Activated naive CD4-positive, alpha-beta T cell treated with anti-CD3 and anti-CD28 coated beads, Interleukin-2, amount 50 U/mL, for 24 hours (primary cell): ENCODE results near the gene SGMS2.
A peak's percentile ranks its signal among the peaks of the same experiment; 100 is the strongest.

Source experiments
- H3K27ac Mint-ChIP-seq: one replicate; pipeline ENCODE4 v1.8.0; 2021; ENCODE audit warnings: mild to moderate bottlenecking, mixed read lengths
- H3K27me3 Mint-ChIP-seq: one replicate; pipeline ENCODE4 v1.8.0; 2021; ENCODE audit warnings: mixed read lengths
- H3K36me3 Mint-ChIP-seq: one replicate; pipeline ENCODE4 v1.8.0; 2021; ENCODE audit warnings: mixed read lengths
- H3K4me1 Mint-ChIP-seq: one replicate; pipeline ENCODE4 v1.8.0; 2021; ENCODE audit warnings: mixed read lengths
- H3K4me3 Mint-ChIP-seq: one replicate; pipeline ENCODE4 v1.8.0; 2021; ENCODE audit warnings: mild to moderate bottlenecking, mixed read lengths
- H3K9me3 Mint-ChIP-seq: one replicate; pipeline ENCODE4 v1.8.0; 2021; ENCODE audit warnings: mixed read lengths

The SGMS2 gene

DNA sequence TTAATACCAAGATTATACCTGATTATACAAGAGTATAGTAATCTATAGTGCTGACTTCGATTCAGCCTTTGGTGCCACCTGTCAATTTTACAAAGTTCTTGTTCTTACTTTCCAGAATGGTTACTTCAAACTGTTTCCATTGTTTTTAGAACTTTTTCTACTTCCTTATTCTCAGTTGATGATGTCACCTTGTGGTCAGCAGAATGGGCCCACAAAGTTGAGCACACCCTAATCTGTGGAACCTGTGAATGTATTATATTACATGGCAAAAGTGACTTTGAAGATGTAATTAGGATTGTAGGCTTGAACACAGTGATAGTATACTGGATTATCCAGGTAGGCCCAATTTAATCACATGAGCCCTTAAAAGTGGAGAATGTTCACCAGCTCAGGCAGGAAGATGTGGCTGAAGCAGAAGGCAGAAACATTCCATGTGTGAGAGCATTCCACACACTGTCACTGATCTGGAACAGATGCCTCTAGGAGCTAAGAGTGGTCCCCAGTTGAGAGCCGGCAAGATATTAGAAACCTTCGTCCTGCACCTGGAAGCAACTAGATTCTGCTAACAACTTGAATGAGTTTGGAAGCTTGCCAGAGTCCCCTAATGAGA is 6.3 kb upstream of the SGMS2 start:
- Mint-ChIP-seq H3K36me3 (no peaks in the 10 kb centered on the region), H3K27me3 (peaks cover 8% of the 10 kb centered on the region), H3K4me1 (no peaks in the 10 kb centered on the region), H3K27ac (no peak overlapping the region), H3K4me3 (no peak overlapping the region), H3K9me3 (no peaks in the 10 kb centered on the region)

DNA sequence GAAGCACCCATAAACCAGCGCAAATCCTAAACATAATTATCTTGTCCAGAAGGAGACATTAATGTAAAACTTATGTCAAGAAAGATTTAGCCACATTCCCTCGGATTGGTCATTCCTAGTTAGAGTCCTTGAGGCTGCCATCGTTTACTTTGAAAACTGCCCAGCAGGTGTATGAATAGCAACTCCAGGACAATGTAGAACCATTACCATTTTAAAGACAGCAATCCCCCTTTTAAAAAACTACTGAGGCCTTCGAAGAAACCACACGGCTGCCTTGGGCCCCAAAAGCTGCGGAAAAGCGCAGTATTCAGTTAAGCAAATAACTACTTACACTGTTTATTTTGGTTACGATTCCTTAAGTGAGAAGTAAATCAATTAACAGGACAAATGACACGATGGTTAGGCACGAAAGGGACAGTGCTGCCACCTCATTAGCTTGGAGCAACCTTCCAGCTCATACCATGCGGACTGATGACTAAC is 822 bp upstream of the SGMS2 start:
- Mint-ChIP-seq H3K27me3 (peaks cover 38% of the 10 kb centered on the region), H3K9me3 (no peaks in the 10 kb centered on the region), H3K27ac (no peak overlapping the region), H3K4me3 (peak overlapping the region; percentile 85), H3K36me3 (no peaks in the 10 kb centered on the region), H3K4me1 (peaks cover 12% of the 10 kb centered on the region)

DNA sequence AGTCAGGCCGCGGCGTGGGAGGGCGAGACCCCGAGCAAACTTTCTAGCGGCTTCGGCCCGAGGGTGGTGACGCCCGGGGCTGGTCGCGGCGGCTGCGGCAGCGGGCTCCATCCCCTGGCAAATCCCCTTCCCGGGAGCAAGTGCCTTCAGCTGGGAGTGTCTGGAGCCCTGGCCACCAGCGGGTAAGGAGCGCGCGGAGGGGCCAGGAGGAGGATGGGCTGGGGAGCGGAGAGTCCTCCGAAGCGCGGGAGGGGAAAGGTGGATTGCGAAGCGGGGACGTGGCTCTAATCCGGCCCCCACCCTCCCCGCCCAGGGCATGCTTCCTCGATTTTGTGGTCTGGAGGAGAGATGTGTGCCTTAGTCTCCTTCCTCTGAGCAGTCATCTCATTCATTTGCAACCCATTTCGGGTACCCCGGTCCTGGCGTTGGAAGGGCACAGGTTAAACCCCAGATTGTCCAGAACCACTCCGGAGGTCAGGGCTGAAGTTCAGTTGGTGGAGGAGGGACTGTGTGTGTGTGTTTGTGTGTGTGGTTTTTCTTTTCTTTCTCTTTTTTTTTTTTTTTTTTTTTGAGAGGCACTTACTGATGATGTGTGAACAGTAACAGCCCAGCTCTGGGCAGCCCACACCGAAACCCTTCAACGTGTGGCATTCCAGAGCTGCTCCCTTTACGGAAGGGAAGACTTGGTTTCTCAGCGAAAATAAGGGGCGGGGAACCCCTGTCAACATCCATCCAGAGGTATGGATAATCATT is 516 bp downstream of the SGMS2 start:
- Mint-ChIP-seq H3K27me3 (peaks cover 43% of the 10 kb centered on the region), H3K9me3 (no peaks in the 10 kb centered on the region), H3K36me3 (no peaks in the 10 kb centered on the region), H3K4me1 (peaks cover 12% of the 10 kb centered on the region), H3K4me3 (peak overlapping the region; percentile 72), H3K27ac (no peak overlapping the region)

DNA sequence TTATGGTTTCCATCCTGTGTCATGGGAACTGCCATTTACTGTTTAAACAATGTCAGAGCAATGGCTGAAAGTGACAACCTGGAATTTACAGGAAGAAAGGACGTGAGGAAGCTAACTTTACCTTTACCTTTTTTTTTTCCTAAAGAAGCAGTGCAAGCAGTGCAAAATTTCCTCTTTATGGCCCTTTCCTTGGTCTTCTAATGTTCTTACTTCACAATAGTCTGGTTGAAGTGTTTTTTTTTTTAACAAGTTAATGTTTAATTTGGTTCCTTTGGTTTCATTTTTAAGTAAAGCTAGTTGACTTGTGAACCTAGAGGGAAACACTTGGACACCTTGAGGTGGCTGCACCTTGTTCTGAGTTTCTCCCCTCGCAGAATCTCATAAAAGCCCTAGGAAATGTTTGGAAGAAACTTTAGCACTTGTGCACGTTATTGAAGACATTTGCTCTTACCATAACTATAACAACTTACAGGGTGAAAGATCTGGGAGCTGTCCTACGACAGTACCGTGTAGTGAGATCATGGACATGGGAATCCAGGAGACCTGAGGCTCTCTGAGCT is 1.8 kb downstream of the SGMS2 start:
- Mint-ChIP-seq H3K4me1 (peaks cover 12% of the 10 kb centered on the region), H3K4me3 (no peak overlapping the region), H3K9me3 (no peaks in the 10 kb centered on the region), H3K27ac (no peak overlapping the region), H3K27me3 (peaks cover 45% of the 10 kb centered on the region), H3K36me3 (no peaks in the 10 kb centered on the region)

DNA sequence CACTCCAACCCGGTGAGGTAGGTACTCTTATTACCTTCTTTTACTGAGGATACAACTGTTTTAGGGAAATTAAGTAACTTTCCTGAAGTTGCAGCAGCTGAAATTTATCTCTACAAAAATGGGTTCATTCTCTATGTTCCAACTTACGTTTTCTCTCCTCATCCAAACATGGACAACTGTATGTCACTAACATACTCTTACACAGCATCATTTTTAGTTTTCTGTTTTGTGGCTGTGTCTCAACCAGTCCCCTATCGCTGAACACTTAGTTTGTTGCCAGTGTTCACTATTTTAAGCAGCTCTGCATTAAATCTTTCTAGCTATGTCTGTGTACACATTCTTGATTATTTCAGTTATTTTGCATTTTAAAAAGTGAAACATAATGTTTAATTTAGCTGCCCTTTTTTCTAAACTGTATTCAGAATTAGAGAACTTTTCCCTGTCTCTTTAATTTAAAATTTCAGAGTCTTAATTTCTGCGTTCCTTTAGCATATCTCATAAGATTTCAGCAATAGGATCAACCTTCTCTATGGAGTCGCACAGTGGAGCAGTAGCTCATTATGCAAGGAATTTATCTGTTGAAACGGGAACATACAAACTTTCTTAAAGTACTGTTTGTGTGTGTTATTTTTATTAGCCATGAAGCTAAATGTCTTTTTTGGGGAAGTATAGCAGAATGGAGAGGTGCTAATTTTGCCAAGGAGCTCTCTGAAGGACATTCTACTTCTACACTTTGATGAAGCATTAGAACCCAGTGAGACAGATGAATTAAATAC is 3.8 kb downstream of the SGMS2 start:
- no peak overlapping the region for H3K4me3 Mint-ChIP-seq
- peaks cover 39% of the 10 kb centered on the region for H3K27me3 Mint-ChIP-seq
- H3K36me3 Mint-ChIP-seq = no peaks in the 10 kb centered on the region
- no peaks in the 10 kb centered on the region for H3K9me3 Mint-ChIP-seq
- peaks cover 12% of the 10 kb centered on the region for H3K4me1 Mint-ChIP-seq
- no peak overlapping the region for H3K27ac Mint-ChIP-seq

DNA sequence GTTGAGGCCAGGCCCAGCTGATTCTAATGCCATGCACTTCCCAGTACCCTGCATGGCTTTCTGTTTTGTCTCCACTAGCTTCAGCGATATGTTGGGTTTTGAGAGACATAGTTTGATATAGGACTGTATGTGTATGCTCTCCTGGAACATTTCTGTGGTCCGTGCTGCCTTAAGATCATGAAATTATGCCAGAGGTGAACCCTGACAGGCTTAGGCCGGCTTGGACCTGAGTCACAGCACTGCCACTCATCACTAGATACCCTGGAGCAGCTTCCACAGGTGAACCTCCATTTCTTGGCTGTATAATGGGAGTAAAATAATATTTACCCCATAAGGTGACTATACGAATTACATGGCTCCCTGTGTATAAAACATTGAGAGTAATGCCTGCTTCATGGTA is 6.4 kb downstream of the SGMS2 start:
- Mint-ChIP-seq H3K9me3 (no peaks in the 10 kb centered on the region), H3K27me3 (peaks cover 22% of the 10 kb centered on the region), H3K27ac (no peak overlapping the region), H3K36me3 (no peaks in the 10 kb centered on the region), H3K4me3 (no peak overlapping the region), H3K4me1 (no peaks in the 10 kb centered on the region)

DNA sequence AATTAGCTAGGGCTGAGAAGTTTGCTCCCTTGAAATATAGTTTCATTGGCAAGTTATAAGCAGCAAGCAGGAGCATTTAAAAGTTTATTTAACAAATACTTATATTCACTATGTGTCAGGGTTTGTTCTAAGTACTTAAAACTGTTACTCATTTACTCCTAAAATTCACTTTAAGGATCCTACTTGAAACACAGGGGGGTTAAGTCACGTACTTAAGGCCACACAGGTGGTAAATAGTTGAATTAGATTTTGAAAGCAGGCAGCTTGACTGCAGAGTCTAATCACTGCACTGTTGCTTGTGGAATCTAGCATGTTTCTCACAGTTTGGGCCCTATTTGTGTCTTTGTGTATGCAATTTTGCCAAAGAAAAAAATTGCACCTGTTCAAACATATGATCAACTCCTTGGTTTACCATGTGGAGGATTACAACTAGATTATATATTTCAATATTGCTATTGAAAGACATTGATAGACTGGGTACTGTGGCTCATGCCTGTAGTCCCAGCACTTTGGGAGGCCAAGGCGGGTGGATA is 7.6 kb downstream of the SGMS2 start:
- H3K36me3 Mint-ChIP-seq = no peaks in the 10 kb centered on the region
- no peak overlapping the region for H3K27ac Mint-ChIP-seq
- no peak overlapping the region for H3K4me3 Mint-ChIP-seq
- no peaks in the 10 kb centered on the region for H3K9me3 Mint-ChIP-seq
- H3K27me3 Mint-ChIP-seq = peaks cover 15% of the 10 kb centered on the region
- no peaks in the 10 kb centered on the region for H3K4me1 Mint-ChIP-seq

DNA sequence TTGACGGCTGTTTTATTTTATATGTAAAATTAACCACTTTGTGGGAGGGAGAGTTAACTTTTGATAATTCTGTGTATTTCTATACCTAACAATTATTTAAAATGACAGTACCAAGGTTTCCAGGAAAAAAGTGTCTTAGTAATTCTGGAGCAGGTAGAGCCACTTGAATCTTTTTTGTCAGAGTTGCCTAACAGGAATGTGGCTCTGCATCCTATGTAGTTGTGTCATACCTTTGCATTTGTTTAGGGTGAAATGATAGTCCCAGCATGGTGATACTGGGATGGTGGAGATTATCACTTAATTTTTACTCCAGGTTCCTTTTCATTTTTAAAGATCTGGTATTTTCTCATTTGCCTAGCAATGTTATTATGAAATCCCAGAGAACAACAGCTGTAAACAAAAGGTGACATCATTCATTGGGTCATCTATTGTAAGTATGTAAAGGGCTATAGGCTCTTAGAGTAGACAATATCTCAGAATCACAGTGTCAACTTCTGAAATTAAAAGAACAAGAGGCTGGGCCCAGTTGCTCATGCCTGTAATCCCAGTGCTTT is 9.6 kb downstream of the SGMS2 start:
- Mint-ChIP-seq H3K4me1 (no peaks in the 10 kb centered on the region), H3K9me3 (no peaks in the 10 kb centered on the region), H3K27ac (no peak overlapping the region), H3K36me3 (no peaks in the 10 kb centered on the region), H3K27me3 (peaks cover 9% of the 10 kb centered on the region), H3K4me3 (no peak overlapping the region)

DNA sequence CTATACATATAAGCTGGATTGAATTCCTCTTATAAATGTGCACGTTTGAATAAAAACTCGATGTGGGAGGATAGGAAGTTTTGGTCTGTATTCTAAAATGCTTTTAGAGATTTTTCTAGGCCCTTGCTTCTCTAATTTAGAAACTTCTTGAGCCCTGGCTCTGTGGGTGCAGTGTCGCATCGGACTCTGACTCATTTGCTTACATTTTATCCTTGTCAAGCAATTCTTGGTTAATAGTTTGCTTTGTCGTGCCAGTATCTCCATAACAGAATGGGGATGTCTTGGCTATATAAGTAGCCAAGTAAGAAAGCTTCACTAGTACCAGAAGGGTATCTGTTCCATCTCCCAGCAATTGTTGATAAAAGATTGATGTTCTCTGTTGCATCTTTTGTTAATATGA is 10.7 kb downstream of the SGMS2 start:
- Mint-ChIP-seq H3K36me3 (no peaks in the 10 kb centered on the region), H3K27me3 (peaks cover 7% of the 10 kb centered on the region), H3K4me3 (no peak overlapping the region), H3K4me1 (no peaks in the 10 kb centered on the region), H3K9me3 (no peaks in the 10 kb centered on the region), H3K27ac (no peak overlapping the region)

DNA sequence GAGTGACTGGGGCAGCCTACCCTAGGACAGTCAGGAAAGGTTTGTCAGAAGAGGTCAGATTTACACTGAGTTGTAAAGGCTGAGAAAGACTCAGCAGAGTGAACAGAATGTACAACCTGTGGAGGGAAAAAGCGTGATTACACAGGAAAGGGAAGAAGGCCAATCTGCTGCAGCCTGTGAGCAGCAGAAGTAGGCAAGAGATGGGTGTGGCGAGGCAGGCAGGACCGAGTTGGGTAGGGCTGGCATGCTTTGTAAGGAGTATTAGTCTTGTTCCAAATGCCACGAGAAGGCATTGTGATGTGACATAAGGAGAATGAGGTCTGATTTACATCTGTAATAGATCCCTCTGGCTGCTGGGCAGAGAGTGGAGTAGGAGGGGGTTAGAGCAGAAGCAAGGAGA is 12.6 kb downstream of the SGMS2 start:
- Mint-ChIP-seq H3K27ac (no peak overlapping the region), H3K36me3 (no peaks in the 10 kb centered on the region)

DNA sequence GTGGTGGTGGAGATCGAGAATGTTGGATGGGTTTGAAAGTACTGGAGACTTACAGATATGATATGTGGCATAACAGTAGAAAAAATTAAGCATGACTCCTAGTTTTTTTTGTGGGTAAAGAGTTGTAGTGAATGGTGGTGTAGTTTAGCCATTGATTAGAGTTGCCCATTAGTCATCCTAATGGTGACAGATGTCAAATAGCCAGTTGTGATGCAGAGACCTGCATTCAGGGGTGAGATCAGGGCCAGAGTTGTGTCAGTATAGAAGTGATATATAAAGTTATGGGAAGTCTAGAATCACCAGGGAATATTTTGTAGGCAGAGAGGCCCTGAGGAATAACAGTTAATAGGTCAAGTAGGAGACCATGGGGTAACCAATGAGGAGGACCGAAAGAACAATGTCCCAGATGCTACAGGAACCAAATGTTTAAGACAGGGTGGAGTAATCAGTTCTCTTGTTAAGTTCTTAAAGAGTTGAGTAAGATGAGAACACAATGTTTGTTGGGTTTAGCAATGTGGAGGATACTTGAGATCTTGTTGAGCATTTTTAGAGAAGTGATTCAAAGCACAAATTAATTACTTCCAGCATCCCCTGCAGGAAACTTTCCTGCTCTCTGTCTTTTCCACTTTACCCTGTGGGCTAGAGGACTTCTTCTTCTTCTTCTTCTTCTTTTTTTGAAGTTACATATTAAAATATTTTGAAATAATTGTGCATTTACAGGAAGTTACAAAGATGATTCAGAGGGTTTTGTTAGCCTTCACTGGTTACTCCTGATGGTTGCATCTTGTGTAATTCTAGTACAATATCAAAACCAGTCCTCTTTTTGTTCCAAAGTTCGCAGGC is 13.3 kb downstream of the SGMS2 start:
- no peaks in the 10 kb centered on the region for H3K36me3 Mint-ChIP-seq
- peaks cover 9% of the 10 kb centered on the region for H3K27me3 Mint-ChIP-seq
- no peaks in the 10 kb centered on the region for H3K9me3 Mint-ChIP-seq
- no peak overlapping the region for H3K4me3 Mint-ChIP-seq
- no peaks in the 10 kb centered on the region for H3K4me1 Mint-ChIP-seq
- no peak overlapping the region for H3K27ac Mint-ChIP-seq

More for the DNA sequence above, 12.6 kb downstream of the SGMS2 start:
- Mint-ChIP-seq H3K4me3 (no peak overlapping the region), H3K9me3 (no peaks in the 10 kb centered on the region), H3K27me3 (peaks cover 7% of the 10 kb centered on the region), H3K4me1 (no peaks in the 10 kb centered on the region)

DNA sequence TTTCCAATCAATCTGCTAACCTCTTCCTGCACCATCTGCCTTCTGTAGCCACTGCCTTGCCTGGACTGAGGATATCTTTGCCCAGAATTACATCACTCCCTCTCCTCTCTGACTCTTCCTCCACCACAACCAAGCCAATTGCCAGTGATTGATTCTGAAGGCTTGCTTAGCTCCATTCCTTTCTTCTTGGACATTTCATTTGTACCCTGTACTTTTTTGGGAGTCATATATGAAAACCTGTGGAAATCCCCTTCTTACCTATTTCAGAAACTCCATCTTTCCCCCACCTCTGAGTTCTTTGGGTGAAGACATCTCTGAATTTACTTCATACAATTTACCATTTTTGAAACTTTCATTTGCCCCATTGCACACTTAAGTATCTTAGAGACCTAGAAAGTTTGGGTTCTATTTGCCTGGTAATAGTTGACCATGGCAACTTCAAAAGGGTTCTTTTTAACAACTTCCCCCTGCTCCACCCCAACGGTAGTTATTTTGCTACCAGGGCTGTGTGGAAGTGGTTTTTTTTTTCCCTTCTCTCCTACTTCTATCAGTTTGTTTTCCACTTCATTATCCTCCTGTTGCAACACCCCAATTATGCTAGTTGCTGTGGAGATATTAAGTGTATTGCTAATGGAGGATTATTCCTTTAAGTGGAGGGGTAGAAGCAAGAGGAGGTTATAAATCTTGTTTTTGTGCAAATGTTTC is 14.3 kb downstream of the SGMS2 start:
- H3K27ac Mint-ChIP-seq = no peak overlapping the region
- no peaks in the 10 kb centered on the region for H3K36me3 Mint-ChIP-seq
- H3K9me3 Mint-ChIP-seq = no peaks in the 10 kb centered on the region
- no peaks in the 10 kb centered on the region for H3K4me1 Mint-ChIP-seq
- H3K4me3 Mint-ChIP-seq = no peak overlapping the region
- H3K27me3 Mint-ChIP-seq = peaks cover 9% of the 10 kb centered on the region

DNA sequence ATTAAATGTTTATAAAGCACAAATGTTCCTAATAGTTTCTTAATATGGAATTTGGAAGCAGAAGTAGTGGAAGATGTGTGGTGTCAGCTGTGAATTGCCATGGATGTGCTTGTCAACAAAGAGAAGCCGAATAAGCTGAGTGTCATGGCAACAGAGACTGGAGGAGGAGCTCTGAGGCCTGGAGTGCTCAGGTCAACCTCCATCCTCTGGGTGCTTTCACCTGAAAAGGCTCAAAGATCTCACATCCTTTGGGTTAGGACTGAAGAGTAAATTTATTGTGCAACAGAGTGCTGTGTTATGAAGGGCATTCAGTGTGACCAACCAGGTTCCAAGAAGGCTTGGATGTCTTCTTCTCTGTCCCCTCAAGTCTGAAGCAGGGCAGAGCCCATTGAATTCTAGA is 18.7 kb downstream of the SGMS2 start:
- Mint-ChIP-seq H3K4me1 (no peaks in the 10 kb centered on the region), H3K27me3 (peaks cover 19% of the 10 kb centered on the region), H3K27ac (no peak overlapping the region), H3K4me3 (no peak overlapping the region), H3K9me3 (peaks cover 6% of the 10 kb centered on the region), H3K36me3 (no peaks in the 10 kb centered on the region)

DNA sequence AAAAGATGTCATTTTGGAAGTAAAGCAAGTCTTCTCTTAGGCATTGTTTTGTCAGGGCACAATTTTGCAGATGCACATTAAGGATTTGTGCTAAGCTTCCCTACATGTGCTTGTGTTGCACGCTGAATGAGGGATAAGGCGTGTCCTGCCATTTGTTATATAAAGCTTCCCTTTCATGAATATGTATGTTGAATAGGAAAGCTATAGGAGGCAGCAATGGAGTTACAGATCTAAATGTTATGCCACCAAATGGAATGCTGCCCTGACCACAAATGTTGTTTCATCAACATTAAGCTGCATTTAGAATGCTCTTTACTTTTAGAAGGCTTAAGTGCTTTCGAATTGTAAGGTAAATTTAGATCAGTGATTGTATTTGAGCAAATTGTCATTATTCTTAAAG is 20.9 kb downstream of the SGMS2 start:
- Mint-ChIP-seq H3K36me3 (no peaks in the 10 kb centered on the region), H3K27me3 (peaks cover 15% of the 10 kb centered on the region), H3K9me3 (peaks cover 10% of the 10 kb centered on the region), H3K4me1 (no peaks in the 10 kb centered on the region), H3K4me3 (no peak overlapping the region), H3K27ac (no peak overlapping the region)
